GM18502 (cell line): ENCODE measurements around the gene ZNF275.
"Not testable (repeated sequence)": the region's sequence is repeated elsewhere in the genome, so short reads cannot be mapped to it uniquely, and the experiment has no call there.

Source experiments
- ATAC-seq: cut with Tn5 transposase; IDR thresholded peaks from one replicate; pipeline ENCODE4 v1.9.1; 2021; ENCODE audit warnings: mild to moderate bottlenecking; ENCODE audit not compliant: unreplicated experiment, poor library complexity

ZNF275 gene

GRCh38 chrX:153317996-153318722 is 15.8 kb upstream of the ZNF275 start:
- ATAC-seq: no peak

GRCh38 chrX:153318811-153319210 is 15.1 kb upstream of the ZNF275 start:
- no peak for ATAC-seq

GRCh38 chrX:153319295-153320046 is 14.5 kb upstream of the ZNF275 start:
- no peak for ATAC-seq

- ATAC-seq: not testable (repeated sequence)
These were observed 13.9 kb upstream of the ZNF275 start for GRCh38 chrX:153320047-153320443.

- no peak for ATAC-seq
These were observed 13.3 kb upstream of the ZNF275 start for GRCh38 chrX:153320555-153321184.

- ATAC-seq: no peak
These were observed 12.4 kb upstream of the ZNF275 start, which contains the start of gene PNMA6F for GRCh38 chrX:153321381-153322124. PNMA6F (minus strand) TSS chrX:153321767; CDS start chrX:153320674, 1,093 bp downstream.

- ATAC-seq: no peak
These were observed 6.4 kb upstream of the ZNF275 start for GRCh38 chrX:153327561-153327960.

- ATAC-seq: no peak
These were observed 687 bp upstream of the ZNF275 start for GRCh38 chrX:153333266-153333665.

- ATAC-seq: no peak
These were observed 822 bp downstream of the ZNF275 start for GRCh38 chrX:153334654-153335295.

- ATAC-seq: peak; percentile 37
These were observed 2.4 kb downstream of the ZNF275 start for GRCh38 chrX:153336121-153336894.

GRCh38 chrX:153336988-153337387 is 3.0 kb downstream of the ZNF275 start:
- no peak for ATAC-seq

GRCh38 chrX:153338836-153339235 is 4.9 kb downstream of the ZNF275 start:
- no peak for ATAC-seq

- no peak for ATAC-seq
These were observed 5.7 kb downstream of the ZNF275 start for GRCh38 chrX:153339662-153340061.

GRCh38 chrX:153340111-153340510 is 6.2 kb downstream of the ZNF275 start:
- no peak for ATAC-seq

GRCh38 chrX:153342762-153343558 is 9.0 kb downstream of the ZNF275 start:
- no peak for ATAC-seq

- ATAC-seq: no peak
These were observed 9.7 kb downstream of the ZNF275 start for GRCh38 chrX:153343674-153344073.

- ATAC-seq: no peak
These were observed 13.6 kb downstream of the ZNF275 start for GRCh38 chrX:153347530-153347929.

- ATAC-seq: no peak
These were observed 14.5 kb downstream of the ZNF275 start for GRCh38 chrX:153348421-153348820.
